GM19193 (cell line): ENCODE data around the gene DDO.

Source experiments
- POLR2A ChIP-seq: IDR thresholded peaks from 4 replicates; pipeline ENCODE4 v1.6.1; 2011; ENCODE audit not compliant: insufficient read depth, insufficient read length; ENCODE audit errors: extremely low read depth

DDO gene

GRCh38 chr6:110430236-110430635 lies 14.9 kb upstream of the DDO start:
- TF ChIP-seq POLR2A, result no peak

- TF ChIP-seq POLR2A, result no peak
Measured at GRCh38 chr6:110428153-110428552, 12.8 kb upstream of the DDO start.

GRCh38 chr6:110425816-110426215 lies 10.4 kb upstream of the DDO start:
- no peak for TF ChIP-seq POLR2A

GRCh38 chr6:110422444-110422822 lies 7.1 kb upstream of the DDO start:
- TF ChIP-seq POLR2A, result no peak

GRCh38 chr6:110421749-110422443 lies 6.5 kb upstream of the DDO start:
- no peak for TF ChIP-seq POLR2A

- no peak for TF ChIP-seq POLR2A
Measured at GRCh38 chr6:110419028-110419739, 3.8 kb upstream of the DDO start.

GRCh38 chr6:110418594-110418993 lies 3.2 kb upstream of the DDO start:
- no peak for TF ChIP-seq POLR2A

- no peak for TF ChIP-seq POLR2A
Measured at GRCh38 chr6:110414669-110415068, 706 bp downstream of the DDO start.

GRCh38 chr6:110412360-110412759 lies 3.0 kb downstream of the DDO start:
- no peak for TF ChIP-seq POLR2A

- no peak for TF ChIP-seq POLR2A
Measured at GRCh38 chr6:110410511-110410910, 4.9 kb downstream of the DDO start.

- no peak for TF ChIP-seq POLR2A
Measured at GRCh38 chr6:110409794-110410193, 5.6 kb downstream of the DDO start.

- no peak for TF ChIP-seq POLR2A
Measured at GRCh38 chr6:110408901-110409300, 6.5 kb downstream of the DDO start.

- TF ChIP-seq POLR2A, result no peak
Measured at GRCh38 chr6:110404607-110405006, 10.8 kb downstream of the DDO start.

GRCh38 chr6:110401585-110402176 lies 13.7 kb downstream of the DDO start:
- TF ChIP-seq POLR2A, result no peak

- no peak for TF ChIP-seq POLR2A
Measured at GRCh38 chr6:110400208-110400607, 15.2 kb downstream of the DDO start.
